ENCODE results near the gene RGS14. TPM values are rescaled to one million over a fixed set of nuclear protein-coding genes. Genes with fewer than 3 reads are reported as not detected.

RGS14 gene
- total RNA-seq, 1 experiment from 2014 or later, result 9.4 TPM

DNA sequence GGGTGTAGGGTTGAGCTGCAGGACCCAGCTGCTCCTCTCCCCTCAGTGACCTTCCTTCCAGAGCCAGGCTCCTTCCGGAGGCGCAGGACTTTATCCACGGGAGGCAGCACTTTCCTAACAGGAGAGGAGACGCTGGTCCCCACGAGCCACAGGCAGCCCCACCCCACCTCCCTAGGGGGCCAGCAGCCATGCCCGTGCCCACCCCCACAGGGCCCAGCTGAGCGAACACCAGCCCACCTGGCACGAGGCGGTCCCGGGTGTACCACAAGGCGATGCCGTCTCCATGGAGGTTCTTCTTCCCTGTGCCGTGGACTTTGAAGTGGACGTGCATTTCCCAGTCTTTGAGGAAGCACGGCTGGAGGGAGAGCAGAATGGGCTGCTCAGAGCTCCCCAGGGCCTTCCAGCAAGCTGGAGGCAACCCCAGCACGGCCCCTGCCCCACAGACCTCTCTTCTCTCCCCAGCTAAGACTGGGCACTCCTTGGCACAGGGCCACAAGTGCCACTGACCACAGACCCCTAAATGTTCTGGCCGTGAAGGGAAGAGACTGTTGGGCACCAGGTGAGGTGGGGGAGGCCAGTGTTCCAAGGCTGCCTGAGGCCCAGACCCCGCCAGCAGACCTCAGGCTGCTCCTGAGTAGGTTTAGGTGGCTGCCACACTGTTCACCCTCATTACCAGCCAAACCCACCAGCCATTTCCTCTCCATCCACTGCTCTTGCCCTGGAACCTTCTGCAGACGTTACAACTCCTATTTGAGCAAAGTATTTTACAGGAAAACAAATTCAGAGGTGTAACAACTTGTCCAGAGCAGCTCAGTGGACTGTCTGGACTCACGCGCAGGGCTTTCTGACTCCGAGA, 19.2 kb upstream of the RGS14 start:
- Histone ChIP-seq H3K36me3 (ENCODE audit: control insufficient read depth in 1 of 2, insufficient read depth in 2 of 2, low read length in 2 of 2) (peaks cover 28 to 35% of the 10 kb centered on the region in 2 experiments; a peak in 3 of 4 replicates), H3K9me2 (ENCODE audit: insufficient read depth) (no peaks in the 10 kb centered on the region), H3K4me3 (replicated peaks in 1 of 2; ENCODE audit: low read depth in 1 of 2, low read length in 2 of 2) (no peak overlapping the region), H3K9me3 (ENCODE audit: control insufficient read depth in 1 of 2, insufficient read depth in 1 of 2, low read depth in 1 of 2, low read length in 2 of 2) (no peaks in the 10 kb centered on the region), H3K4me2 (ENCODE audit: low read length) (no peak overlapping the region), H3K27ac (ENCODE audit: low read depth, low read length) (no peak overlapping the region; the same call in 1 of the 2 replicates), H4K20me1 (ENCODE audit: insufficient read depth) (no peaks in the 10 kb centered on the region), H2AFZ (ENCODE audit: low read depth, low read length, poor library complexity, severe bottlenecking) (no peak overlapping the region), H3K4me1 (ENCODE audit: control insufficient read depth in 1 of 2, insufficient read depth in 2 of 2, low read length in 2 of 2) (no peaks in the 10 kb centered on the region), H3K79me2 (ENCODE audit: insufficient read depth, low read length) (peaks cover 35% of the 10 kb centered on the region), H3K9ac (ENCODE audit: low read length) (no peak overlapping the region), H3K27me3 (ENCODE audit: insufficient read depth, low read length) (no peaks in the 10 kb centered on the region)
- ATAC-seq (no peak), DNase-seq (ENCODE audit: low read depth, low spot score) (no peak)
- ChIA-PET RAD21 (ENCODE audit: low non-redundant PET in 1 of 2, low total read pairs in 2 of 2, uncharacterized antibody in 2 of 2, unreplicated experiment in 2 of 2) (no interaction called here), CTCF (no interaction called here), POLR2A (interaction anchor here (1.2 kb wide), 1 partner anchor 13 kb away, joined by 3 read pairs; the partner anchor contains the start of gene LMAN2)
- intact Hi-C loops (cut with micrococcal nuclease), result no loop called here
- BruUV-seq (replicated peaks), result no TSS peak
- TF ChIP-seq EZH2 (IDR thresholded peaks at IDR 0.05) (no peak), ELF1 (IDR thresholded peaks at IDR 0.05; ENCODE audit: borderline replicate concordance, low read depth) (no peak), CTCF (IDR thresholded peaks at IDR 0.05 in 2 of 3, conservative IDR thresholded peaks at IDR 0.05 in 1 of 3; ENCODE audit: borderline replicate concordance in 1 of 3, insufficient read depth in 1 of 3, low read depth in 2 of 3, low read length in 2 of 3) (no peak), SIN3A (IDR thresholded peaks at IDR 0.05; ENCODE audit: low read depth) (no peak), YY1 (IDR thresholded peaks at IDR 0.05; ENCODE audit: extremely low read depth, insufficient replicate concordance, low read depth, low read length) (no peak), EGR1 (IDR thresholded peaks at IDR 0.05; ENCODE audit: low read depth) (no peak), TCF7L2 (IDR thresholded peaks at IDR 0.05; ENCODE audit: borderline replicate concordance, extremely low read depth, insufficient read depth, insufficient read length) (no peak), ATF3 (IDR thresholded peaks at IDR 0.05) (no peak), SP1 (IDR thresholded peaks at IDR 0.05; ENCODE audit: low read depth) (no peak), ZFX (IDR thresholded peaks at IDR 0.05) (no peak), JUND (IDR thresholded peaks at IDR 0.05) (no peak), CBX3 (IDR thresholded peaks at IDR 0.05; ENCODE audit: low read depth) (no peak), CEBPB (IDR thresholded peaks at IDR 0.05; ENCODE audit: low read depth) (no peak), MAX (IDR thresholded peaks at IDR 0.05) (no peak)
- TF ChIP-seq, protein P1, sequence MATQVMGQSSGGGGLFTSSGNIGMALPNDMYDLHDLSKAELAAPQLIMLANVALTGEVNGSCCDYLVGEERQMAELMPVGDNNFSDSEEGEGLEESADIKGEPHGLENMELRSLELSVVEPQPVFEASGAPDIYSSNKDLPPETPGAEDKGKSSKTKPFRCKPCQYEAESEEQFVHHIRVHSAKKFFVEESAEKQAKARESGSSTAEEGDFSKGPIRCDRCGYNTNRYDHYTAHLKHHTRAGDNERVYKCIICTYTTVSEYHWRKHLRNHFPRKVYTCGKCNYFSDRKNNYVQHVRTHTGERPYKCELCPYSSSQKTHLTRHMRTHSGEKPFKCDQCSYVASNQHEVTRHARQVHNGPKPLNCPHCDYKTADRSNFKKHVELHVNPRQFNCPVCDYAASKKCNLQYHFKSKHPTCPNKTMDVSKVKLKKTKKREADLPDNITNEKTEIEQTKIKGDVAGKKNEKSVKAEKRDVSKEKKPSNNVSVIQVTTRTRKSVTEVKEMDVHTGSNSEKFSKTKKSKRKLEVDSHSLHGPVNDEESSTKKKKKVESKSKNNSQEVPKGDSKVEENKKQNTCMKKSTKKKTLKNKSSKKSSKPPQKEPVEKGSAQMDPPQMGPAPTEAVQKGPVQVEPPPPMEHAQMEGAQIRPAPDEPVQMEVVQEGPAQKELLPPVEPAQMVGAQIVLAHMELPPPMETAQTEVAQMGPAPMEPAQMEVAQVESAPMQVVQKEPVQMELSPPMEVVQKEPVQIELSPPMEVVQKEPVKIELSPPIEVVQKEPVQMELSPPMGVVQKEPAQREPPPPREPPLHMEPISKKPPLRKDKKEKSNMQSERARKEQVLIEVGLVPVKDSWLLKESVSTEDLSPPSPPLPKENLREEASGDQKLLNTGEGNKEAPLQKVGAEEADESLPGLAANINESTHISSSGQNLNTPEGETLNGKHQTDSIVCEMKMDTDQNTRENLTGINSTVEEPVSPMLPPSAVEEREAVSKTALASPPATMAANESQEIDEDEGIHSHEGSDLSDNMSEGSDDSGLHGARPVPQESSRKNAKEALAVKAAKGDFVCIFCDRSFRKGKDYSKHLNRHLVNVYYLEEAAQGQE (IDR thresholded peaks at IDR 0.05; ENCODE audit: low read depth), result no peak

Measured in HCT116 (cell line).